ENCODE measurements around the gene ODC1.

- TF ChIP-seq CTCF (conservative IDR thresholded peaks at IDR 0.05; ENCODE audit: low read depth in 2 of 2) (no peak), ZNF331 (CRISPR knock-in tag; IDR thresholded peaks at IDR 0.05; ENCODE audit: low read depth) (no peak), EZH2 (IDR thresholded peaks at IDR 0.05; ENCODE audit: low read depth, unreplicated experiment) (no peak), EZH2phosphoT487 (IDR thresholded peaks at IDR 0.05; ENCODE audit: unreplicated experiment) (no peak), POLR2AphosphoS5 (IDR thresholded peaks at IDR 0.05; ENCODE audit: low read depth) (no peak), STAT1 (IDR thresholded peaks at IDR 0.05; ENCODE audit: unreplicated experiment) (no peak), NANOG (IDR thresholded peaks at IDR 0.05; ENCODE audit: borderline replicate concordance) (no peak), JUNB (IDR thresholded peaks at IDR 0.05; ENCODE audit: unreplicated experiment) (no peak), CREB1 (CRISPR knock-in tag; IDR thresholded peaks at IDR 0.05; ENCODE audit: low read depth) (no peak)
- TF ChIP-seq, protein P1, sequence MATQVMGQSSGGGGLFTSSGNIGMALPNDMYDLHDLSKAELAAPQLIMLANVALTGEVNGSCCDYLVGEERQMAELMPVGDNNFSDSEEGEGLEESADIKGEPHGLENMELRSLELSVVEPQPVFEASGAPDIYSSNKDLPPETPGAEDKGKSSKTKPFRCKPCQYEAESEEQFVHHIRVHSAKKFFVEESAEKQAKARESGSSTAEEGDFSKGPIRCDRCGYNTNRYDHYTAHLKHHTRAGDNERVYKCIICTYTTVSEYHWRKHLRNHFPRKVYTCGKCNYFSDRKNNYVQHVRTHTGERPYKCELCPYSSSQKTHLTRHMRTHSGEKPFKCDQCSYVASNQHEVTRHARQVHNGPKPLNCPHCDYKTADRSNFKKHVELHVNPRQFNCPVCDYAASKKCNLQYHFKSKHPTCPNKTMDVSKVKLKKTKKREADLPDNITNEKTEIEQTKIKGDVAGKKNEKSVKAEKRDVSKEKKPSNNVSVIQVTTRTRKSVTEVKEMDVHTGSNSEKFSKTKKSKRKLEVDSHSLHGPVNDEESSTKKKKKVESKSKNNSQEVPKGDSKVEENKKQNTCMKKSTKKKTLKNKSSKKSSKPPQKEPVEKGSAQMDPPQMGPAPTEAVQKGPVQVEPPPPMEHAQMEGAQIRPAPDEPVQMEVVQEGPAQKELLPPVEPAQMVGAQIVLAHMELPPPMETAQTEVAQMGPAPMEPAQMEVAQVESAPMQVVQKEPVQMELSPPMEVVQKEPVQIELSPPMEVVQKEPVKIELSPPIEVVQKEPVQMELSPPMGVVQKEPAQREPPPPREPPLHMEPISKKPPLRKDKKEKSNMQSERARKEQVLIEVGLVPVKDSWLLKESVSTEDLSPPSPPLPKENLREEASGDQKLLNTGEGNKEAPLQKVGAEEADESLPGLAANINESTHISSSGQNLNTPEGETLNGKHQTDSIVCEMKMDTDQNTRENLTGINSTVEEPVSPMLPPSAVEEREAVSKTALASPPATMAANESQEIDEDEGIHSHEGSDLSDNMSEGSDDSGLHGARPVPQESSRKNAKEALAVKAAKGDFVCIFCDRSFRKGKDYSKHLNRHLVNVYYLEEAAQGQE (IDR thresholded peaks at IDR 0.05; ENCODE audit: unreplicated experiment), result no peak
- TF ChIP-seq, protein P2, sequence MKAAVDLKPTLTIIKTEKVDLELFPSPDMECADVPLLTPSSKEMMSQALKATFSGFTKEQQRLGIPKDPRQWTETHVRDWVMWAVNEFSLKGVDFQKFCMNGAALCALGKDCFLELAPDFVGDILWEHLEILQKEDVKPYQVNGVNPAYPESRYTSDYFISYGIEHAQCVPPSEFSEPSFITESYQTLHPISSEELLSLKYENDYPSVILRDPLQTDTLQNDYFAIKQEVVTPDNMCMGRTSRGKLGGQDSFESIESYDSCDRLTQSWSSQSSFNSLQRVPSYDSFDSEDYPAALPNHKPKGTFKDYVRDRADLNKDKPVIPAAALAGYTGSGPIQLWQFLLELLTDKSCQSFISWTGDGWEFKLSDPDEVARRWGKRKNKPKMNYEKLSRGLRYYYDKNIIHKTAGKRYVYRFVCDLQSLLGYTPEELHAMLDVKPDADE (IDR thresholded peaks at IDR 0.05), result no peak
Measured at GRCh38 chr2:10452312-10452711, 4.2 kb upstream of the ODC1 start.
